ELR (cell line): ENCODE results near the gene ANKRD63.

Source experiments
- DNase-seq: peaks from one replicate; pipeline ENCODE4 v3.0.0-alpha.2; 2015; ENCODE audit warnings: low read depth

The ANKRD63 gene

DNA sequence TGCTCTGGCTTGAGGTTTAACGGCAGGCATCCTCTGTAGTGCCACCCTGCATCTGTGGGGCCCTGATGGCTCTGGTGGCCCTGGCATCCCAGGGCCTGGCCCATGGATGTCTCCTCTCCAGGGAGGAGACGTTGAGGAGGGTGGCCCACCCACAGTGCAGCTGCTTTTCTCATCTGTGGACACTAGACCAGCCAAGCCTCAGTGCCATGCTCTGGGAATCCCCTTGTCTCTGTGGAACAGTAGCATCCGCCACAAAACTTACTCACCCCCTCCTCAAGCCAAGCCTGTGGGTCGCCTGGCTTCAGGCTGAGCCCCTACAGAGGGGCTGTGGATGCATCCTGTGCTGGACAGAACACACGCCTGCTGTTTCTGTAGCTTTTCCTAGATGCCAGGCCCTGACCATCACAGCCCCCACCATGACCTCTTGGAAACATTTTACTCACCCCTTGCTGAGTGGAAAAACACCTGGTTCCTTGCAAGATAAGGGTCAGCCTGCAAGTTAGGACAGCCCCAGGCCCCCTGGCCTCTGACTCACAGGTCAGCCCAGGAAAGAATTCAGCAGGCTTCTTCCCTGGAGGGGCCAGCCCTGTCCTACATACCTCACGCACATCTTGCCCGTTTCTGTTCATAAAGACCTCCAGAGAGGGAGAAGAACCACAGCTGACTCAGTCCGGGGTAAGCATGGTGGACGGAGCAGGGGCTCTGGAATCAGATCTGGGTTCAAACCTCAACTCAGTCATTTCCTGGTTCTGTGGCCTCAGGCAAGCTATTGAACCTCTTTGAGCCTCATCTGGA is 25.0 kb downstream of the ANKRD63 start:
- DNase-seq: peak; percentile 92

DNA sequence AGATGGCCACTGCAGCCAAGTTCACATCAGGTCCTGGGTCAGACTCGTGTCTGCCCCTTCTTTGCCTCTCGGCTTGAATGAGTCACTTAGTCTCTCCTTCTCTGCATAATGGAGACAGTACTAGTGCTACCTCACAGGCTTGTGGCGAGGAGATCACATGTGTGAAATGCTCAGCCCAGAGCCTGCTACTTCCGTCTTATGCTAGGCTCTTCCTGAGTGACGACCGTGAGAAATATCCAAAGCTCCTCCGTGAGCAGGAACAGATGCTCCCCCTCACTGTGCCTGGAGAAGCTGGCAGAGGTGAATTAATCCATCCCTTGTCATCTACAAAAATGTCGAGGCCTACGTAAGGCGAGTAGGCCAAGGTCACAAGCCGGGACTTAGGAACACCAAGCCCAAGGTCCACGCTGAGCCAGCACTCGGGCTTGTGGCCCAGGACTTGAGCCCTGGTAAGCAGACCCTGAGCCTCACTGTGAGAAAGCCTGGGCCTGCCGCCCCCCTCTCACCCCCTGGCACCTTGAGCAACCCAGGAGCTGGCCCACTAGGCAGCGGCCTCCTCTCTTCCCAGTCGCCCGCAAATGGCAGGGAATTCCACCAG is 26.1 kb downstream of the ANKRD63 start:
- DNase-seq: peak; percentile 94

DNA sequence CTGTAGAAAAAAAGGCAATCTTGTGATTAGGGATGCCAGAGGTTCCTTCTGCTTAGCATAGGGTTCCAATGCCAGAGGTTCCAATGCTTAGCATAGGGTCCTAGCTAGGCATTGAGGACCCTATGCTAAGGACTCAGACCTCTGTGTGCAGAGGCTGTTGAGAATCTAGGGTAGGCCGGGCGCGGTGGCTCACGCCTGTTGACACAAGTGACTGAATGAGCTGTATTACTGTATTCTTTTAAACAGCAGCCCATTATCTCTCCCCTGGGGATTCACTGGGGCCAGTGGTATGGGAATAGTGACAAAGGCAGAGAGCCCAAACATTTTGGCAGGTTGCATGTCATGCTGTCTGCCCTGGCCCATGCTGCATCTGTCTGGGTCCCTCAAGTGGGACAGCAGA is 27.8 kb downstream of the ANKRD63 start:
- no peak for DNase-seq

DNA sequence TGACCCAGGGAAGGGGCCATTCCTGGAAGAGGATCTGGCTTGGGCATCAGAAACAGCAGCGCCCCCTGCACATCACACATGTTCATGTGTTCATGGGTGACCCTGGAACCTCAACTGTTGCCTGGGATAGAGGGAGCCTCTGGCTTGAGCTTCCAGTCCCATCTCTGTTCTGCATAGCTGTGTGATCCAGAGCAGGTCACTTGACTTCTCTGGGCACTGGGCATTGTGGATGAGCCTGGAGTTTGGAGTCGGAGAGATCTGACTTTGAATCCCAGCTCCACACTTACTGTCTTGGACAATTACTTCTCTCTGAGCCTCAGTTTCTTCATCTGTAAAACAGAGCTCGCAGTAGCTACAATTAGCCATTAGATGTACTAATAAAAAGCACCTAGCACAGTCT is 28.4 kb downstream of the ANKRD63 start:
- DNase-seq: no peak

DNA sequence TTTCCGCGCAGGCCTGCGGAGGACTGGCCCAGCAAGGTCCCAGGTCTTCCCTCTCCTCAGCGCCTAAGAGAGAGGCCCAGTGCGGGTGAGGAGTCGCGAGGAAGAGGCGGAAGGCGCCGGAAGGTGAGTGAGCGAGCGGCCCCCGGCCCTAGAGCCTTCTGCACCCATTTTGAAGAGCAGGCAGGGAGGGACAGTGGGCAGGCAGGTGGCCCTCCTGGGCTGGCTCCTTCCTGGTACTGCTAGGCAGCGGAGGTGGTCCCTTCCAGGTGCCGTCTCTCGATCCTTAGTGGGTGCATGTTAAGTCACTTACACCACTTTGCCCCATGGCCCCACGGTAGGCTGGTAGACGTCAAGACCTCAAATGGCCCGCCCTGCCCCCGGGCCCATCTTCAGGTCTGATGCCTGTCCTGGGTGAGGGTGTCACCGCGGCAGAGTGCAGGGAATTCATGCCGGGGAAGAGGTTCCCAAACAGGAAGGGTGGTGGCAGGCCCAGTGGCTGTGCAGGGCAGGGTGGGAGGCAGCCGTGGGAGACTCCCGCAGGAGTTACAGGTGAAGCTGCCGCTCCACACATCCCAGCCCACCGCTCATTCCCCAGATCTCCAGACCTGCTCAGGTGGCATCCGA is 29.6 kb downstream of the ANKRD63 start:
- DNase-seq: no peak

DNA sequence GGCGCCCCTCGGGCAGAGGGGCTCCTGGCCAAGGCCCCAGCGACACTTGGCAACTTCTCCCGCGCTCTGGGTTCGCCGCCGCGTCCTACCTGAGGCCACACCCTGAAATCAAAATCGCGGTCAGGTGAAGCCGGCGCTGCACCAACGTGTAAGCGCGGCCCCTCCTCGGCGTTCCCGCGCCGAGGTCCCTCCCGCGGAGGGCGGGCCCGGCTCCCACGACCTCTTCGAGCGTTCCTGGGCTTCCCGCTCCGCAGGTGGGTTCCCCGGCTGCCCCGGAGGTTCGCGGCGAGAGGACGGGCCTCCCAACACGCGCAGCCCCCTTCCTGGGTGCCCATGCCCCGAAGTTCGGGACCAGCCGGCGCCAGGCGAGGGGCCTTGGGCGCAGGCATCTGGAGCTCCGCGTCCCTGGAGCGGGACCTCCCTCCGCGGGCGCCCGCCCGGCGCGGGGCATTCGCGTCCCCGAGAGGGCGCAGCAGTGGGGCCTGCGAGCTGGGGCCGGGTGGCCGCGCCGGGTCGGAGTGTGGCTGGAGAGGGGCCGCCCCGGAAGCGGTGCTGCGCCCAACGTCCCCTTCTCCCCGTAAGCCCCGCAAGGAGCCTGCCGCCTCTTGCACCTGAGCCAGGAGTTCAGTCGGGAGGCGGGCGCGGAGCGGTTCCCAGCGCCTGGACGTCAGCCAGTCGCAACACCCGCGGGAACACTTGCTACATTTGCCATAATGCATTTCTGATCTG is 30.3 kb downstream of the ANKRD63 start:
- DNase-seq: no peak

DNA sequence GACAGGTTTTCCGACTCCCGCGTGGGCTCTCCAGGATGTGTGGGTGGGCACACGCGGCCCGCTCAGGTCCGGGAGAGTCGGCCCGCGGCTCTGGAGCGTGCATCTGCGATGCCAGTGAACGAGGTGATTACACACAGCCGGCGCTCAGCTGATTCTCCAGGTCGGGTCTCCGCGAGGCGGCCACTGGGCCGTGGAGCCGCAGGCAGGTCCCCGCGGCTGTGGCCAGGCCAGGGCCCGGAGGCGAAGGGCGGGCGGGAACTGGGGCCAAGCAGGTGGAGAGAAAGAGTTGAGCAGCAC is 30.8 kb downstream of the ANKRD63 start:
- no peak for DNase-seq

DNA sequence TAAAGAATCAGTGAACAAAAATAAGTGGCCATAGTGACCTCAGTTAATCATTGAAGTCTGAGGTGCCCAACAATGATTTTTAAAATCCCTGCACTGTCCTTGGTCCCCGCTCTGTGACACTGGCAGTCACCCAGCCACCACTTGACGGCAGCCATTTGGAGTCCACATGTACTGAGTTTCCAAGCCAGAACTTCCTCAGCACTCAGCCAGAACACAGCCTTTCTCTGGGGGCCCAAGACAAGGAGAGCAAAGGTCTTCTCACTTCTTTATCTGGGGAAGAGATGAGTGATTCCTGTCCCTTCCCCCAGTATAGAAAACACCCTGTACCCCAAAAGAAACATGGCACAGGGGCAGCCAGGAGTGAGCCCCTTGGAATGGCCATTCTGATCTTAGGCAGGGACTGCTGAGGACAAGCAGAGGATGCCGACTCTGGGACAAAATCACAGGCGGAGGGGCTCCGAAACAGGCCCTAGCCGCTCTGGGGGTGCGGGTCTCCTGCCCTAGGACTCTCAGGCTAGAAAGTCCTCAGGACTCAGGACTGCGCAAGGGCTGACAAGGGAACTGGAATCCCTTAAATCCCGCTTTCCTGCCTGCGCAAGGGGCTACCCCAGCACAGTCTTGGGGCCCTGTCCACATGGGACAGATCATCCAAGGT is 31.3 kb downstream of the ANKRD63 start:
- no peak for DNase-seq

DNA sequence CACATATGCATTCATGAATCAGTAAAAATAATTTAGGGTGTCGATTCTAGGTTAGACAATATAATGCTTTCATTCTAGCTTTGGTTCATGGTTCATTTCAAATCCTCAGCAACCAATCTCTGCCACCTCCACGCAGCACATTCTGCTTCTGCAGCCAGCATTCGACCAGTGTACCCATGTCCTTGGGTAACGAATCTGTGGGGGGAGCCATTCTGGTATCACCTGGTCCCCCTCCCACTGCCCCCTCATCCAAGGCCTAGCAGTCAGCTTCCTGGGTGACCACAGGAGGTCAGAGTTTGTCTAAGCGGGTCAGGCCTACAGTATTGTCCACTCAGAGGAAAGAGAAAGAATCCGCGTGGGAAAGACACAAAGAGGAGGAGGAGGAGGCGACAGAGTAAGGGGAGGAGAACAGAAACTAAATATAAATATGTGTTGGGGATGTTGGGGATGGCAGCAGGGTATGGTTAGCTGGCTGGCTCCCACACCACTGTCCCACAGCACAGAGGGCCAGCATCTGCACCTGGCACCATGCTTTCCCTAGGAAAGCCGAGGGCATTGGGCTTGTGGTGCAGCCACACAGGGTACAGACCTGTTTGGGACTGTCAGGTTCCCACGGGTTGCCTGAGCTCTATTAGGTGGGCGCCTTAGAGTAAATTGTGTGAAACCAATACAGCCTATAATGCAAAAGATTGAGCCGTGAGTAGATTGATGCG is 31.9 kb downstream of the ANKRD63 start:
- DNase-seq: no peak

DNA sequence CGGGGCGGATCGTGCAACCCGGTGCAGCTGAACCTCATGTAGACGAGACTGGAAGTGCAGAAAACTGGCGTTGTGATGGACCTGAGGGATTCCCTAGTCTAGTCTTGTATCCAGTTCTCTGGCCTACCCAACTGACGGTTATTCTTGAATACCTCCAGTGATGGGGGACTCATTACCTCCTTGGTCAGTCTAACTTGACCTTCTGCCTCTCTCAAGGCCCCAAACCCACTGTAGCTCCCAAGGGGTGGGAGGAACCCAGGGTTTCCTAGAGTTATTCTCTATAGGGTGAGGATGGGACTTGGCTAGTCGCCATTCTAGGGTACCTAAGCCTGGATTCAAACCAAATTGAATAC is 32.6 kb downstream of the ANKRD63 start:
- DNase-seq: no peak

DNA sequence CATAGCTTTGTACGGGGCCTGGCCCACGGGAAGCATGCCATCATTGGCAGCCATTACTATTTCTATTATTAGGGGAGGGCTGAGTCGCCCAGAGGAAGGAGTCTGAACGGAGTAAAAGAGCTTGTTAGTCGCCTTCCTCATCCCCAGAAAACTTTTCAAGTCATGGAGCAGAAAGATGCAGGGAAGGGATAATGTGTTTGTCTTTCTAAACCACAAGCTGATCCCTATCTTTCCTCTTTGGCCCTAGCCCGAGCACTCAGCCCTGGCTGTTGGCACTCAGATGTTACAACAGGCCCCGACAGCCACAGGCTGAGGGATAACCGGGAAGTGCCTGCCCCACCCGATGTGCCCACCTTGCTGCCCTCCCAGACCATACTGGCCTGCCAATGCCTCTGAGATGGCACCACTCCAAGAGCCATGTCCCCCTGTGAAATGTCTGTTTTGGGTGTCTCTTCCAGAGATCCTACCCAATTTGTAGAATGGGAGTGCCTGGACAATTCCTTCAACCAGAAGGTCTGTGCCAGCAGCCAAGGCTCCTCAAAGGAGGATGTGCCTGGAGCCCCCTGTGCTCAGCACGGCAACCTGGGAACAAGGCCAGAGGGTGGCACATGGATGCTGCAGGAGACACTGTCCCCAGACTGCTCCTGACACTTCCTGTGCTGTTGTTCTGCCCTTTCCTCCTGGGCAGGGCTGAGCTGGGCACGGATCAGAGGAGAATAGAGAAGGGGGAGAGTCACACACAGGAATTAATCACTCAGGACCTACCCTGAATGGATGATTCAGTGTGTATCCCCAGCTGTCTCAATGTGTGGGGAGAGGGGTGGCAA is 33.2 kb downstream of the ANKRD63 start:
- peak; percentile 68 for DNase-seq

DNA sequence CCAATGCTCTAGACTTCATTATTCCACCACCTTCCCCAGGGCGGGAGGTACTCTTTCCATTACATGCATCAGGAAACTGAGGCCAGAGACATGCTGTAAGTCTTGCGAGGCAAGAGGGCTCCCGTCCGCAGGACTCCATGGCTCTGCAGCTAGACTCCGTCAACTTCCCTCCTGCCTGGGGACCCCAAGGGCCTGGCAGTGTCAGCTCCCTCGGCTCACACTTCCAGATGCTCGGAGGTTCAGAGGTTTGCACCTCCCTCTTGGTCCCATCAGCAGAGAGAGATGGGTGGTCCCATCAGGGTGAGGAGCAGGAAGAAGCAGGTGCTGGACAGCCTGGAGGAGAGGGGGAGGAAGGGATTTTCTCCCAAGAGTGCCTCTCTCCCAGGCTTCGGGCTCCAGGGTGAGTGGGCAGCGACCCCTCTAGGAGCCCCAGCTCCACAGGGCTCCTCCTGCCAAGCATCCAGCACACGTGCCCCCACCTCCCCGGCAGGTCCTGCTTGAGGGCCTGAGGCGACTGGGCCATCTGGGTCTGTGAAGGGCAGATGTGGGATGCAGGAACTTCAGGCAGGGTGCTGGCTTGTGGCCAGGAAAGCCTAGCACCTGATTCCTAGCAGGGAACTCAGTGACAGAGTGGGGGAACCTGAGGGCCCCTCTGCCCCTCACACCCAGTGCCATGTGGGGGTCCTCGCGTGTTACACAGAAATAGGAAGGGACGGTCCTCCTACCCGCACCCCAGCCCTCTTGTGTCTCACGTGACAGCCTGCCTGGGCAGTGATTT is 34.7 kb downstream of the ANKRD63 start:
- DNase-seq: no peak

DNA sequence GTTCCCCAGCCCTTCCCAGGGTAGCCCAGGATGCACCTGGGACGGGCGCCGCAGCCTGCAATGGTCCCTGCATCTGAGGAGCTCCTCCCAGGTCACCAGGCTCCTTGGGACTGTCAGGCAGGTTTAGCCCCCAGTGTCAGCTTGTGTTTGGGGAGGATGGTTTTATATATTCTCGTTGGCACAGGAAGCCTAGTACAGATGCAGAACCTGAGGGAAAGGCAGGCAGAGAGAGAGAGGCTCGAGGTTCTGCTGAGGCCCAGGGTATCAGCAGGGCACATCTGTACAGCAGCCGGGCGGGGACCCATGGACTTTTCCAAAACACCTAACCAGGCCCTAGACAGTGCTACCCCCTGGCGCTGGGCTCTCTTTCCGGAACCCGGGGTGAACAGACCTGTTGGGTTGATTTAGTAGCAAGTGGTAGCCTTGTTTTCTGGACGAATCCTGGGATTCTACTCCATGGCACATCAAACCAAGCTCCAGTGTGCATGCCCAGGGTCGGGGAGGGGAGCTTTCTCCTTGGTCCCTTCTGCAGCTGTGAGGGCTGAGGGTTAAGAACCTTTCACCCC is 35.4 kb downstream of the ANKRD63 start:
- DNase-seq: no peak

DNA sequence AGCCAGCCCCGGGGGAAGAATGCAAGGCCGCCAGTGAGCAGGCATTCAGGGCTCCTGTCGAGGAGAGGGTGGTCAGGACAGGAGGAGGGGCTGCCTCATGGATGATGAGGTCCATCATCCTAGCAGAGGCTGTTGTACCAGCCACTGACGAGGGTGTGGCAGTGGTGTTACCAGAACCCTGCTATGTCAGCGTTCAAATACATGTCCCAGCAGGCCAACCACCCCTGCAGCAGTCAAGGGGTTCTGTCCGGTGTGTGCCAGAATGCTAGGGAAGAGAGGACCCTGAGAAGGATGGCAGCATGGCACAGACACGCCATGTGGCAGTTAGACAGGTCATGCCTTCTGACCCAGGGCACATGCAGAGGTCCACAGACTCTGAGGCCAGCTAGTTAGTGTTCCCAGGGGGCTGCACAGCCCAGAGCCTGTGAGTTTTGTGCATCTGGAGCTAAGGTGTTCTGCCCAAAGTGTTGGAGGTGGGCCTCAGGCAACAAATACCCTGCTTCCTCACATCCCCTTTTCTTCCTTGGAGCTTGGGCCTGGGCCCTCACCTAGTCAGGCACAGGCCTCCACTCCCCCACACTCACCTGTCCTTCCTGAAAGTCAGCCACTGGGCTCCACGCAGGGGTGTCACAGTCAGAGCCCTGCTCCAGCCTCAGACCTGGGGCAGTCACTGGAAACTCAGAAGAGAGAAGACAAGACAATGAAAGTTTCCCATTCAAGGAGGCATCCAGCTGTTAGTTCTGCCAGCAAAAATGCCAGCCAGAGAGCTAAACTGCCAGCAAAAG is 36.2 kb downstream of the ANKRD63 start:
- DNase-seq: no peak

DNA sequence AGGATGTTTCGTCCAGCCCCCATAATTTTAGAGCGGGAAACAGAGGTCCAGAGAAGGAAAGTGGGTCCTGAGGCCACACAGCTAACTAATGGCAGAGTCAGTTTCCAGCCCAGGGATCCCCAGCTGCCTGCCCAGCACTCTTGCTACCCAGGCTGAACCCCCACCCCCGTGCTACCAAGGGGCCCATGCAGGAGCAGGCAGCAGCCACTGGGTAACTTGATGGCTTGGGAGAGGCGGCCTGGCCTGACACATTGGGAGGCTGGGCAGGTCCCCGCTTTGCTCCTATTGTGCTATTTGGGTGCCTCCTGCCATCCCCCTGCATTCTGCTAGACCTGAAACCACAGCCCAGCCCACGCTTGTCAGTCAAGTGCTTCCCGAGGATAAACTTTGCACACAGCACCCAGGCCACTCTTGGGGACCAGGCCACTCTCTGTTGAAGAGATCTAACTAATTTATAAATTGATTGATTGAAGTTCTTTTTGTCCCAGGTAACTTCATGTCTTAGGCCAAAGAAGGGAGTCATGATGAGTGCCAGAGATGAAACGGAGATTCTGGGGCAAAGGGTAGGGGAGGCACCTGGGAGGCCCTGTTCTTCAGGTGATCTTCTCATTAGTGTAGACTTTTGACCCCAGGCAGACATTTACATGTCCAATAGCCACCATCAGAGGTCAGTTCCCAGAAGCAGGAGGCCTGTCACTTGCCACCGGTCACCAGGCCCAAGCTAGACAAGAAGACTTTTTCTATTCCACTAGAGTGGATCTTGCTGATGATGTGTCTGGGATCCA is 37.0 kb downstream of the ANKRD63 start:
- DNase-seq: no peak

DNA sequence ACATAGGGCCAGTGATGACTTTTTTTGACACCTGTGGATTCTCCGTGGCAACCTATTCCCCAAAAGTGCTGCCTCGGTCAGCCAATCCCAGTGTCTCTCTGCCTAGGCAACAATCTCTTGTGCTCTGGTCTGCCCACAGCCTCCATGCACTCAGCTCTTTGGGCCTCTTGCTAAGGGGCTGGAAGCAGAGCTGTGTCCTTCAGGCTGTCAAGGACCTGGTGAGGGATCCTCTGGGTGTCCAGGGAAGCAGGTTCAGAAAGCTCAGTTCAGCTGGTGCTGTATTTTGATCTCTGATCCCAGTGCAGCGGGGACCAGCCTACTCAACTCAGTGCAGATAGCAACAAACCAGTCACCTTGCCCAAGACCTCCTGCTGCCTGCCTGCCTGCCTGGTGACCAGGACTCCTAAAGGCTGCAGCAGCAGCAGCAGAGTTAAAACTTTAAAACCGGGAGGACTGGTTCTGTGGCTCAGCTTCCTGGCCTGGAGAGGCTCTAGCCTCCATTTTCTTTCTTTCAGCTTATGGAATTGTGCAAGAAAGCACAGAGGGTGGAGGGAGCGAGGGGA is 37.8 kb downstream of the ANKRD63 start:
- no peak for DNase-seq

DNA sequence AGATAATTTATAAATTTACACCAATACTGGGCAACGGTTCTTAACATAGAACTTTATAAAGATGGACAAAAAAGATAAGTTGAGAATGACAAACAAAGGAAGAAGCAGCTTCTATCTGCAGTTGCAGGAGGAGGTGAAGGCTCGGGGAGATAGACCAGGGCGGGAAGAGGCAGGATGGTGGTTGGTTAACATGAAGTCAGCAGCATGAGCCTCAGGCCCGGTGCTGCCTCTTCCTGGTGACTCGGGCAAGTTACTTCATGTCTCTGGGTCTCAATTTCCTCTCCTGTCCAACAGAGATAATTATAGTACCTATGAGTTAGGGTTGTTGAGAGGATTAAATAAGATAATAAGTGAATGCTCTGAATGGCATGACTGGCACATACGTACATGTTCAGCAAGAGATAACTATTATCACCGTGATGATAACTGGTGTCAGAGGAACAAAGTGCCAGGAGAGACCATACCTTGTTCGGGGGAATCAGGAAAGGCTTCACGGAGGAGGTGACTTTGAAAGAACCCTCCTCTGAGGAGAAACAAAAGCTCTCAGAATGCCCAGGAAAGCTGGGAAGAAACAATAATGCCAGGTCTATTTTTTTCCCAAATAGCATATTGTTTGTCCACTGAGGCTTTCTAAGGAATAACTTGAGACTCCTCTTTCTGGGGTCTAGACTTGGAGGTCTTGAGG is 39.6 kb downstream of the ANKRD63 start:
- DNase-seq: peak; percentile 32
